NK-92 (cell line): ENCODE measurements around the gene XPC.

Experiments used
- DNase-seq: peaks from one replicate; lab custom pipeline; 2025; ENCODE audit not compliant: unreplicated experiment; lab: John Stamatoyannopoulos, UW

The XPC gene

GRCh38 chr3:14174483-14174882, 3.9 kb downstream of the XPC start:
- DNase-seq = no peak

- no peak for DNase-seq
Measured at GRCh38 chr3:14172496-14172895, 5.9 kb downstream of the XPC start.

GRCh38 chr3:14170531-14171159, 7.8 kb downstream of the XPC start:
- DNase-seq = no peak

- no peak for DNase-seq
Measured at GRCh38 chr3:14169871-14170270, 8.5 kb downstream of the XPC start.

GRCh38 chr3:14169435-14169834, 9.0 kb downstream of the XPC start:
- no peak for DNase-seq

GRCh38 chr3:14166877-14167603, 11.4 kb downstream of the XPC start:
- DNase-seq = no peak

GRCh38 chr3:14162178-14162577, 16.2 kb downstream of the XPC start:
- DNase-seq = no peak

- no peak for DNase-seq
Measured at GRCh38 chr3:14161282-14161681, 17.1 kb downstream of the XPC start.

GRCh38 chr3:14159426-14159825, 19.0 kb downstream of the XPC start:
- DNase-seq = no peak

GRCh38 chr3:14158370-14158769, 20.0 kb downstream of the XPC start:
- DNase-seq = no peak

GRCh38 chr3:14157951-14158350, 20.4 kb downstream of the XPC start:
- no peak for DNase-seq

- no peak for DNase-seq
Measured at GRCh38 chr3:14156843-14157561, 21.4 kb downstream of the XPC start.

GRCh38 chr3:14156201-14156600, 22.2 kb downstream of the XPC start:
- no peak for DNase-seq

GRCh38 chr3:14154895-14155440, 23.4 kb downstream of the XPC start:
- DNase-seq = no peak

- no peak for DNase-seq
Measured at GRCh38 chr3:14154276-14154675, 24.1 kb downstream of the XPC start.

- DNase-seq = no peak
Measured at GRCh38 chr3:14153663-14154062, 24.7 kb downstream of the XPC start.

GRCh38 chr3:14152963-14153355, 25.4 kb downstream of the XPC start:
- no peak for DNase-seq

- no peak for DNase-seq
Measured at GRCh38 chr3:14152233-14152962, 26.0 kb downstream of the XPC start.

GRCh38 chr3:14151471-14152083, 26.8 kb downstream of the XPC start:
- no peak for DNase-seq

- no peak for DNase-seq
Measured at GRCh38 chr3:14150491-14151230, 27.7 kb downstream of the XPC start.
